Nephron progenitor cell (in vitro differentiated cells): Measurements from ENCODE around the gene S1PR3.

Source experiments
- DNase-seq: peaks from one replicate; pipeline ENCODE4 v3.0.0; 2021
- H3K27ac Mint-ChIP-seq: 2 replicates; pipeline ENCODE4 v1.8.0; 2021; ENCODE audit warnings: mild to moderate bottlenecking, moderate library complexity, mixed read lengths
- H3K27me3 Mint-ChIP-seq: 2 replicates; pipeline ENCODE4 v1.8.0; 2021; ENCODE audit warnings: mild to moderate bottlenecking, low read depth, mixed read lengths; ENCODE audit not compliant: poor library complexity
- H3K36me3 Mint-ChIP-seq: 2 replicates; pipeline ENCODE4 v1.8.0; 2021; ENCODE audit warnings: low read depth, mixed read lengths
- H3K4me1 Mint-ChIP-seq: 2 replicates; pipeline ENCODE4 v1.8.0; 2021; ENCODE audit warnings: mixed read lengths
- H3K4me3 Mint-ChIP-seq: 2 replicates; pipeline ENCODE4 v1.8.0; 2021; ENCODE audit warnings: mild to moderate bottlenecking, moderate library complexity, mixed read lengths
- H3K9me3 Mint-ChIP-seq: 2 replicates; pipeline ENCODE4 v1.8.0; 2021; ENCODE audit warnings: mild to moderate bottlenecking, moderate library complexity, mixed read lengths
- CTCF ChIP-seq: fragments of 200-600 bp; sonication (generic); IDR thresholded peaks from 2 replicates; pipeline ENCODE4 v1.5.0; 2021; ENCODE audit warnings: antibody characterized with exemption

Gene S1PR3

GRCh38 chr9:88973281-88974045 is 17.8 kb upstream of the S1PR3 start:
- Mint-ChIP-seq H3K4me1 (peaks cover 42% of the 10 kb centered on the region), H3K27me3 (peaks cover 2% of the 10 kb centered on the region), H3K36me3 (no peaks in the 10 kb centered on the region), H3K27ac (no peak overlapping the region), H3K9me3 (no peaks in the 10 kb centered on the region), H3K4me3 (no peak overlapping the region)
- peak; percentile 25 for DNase-seq
- TF ChIP-seq CTCF = no peak

- no peaks in the 10 kb centered on the region for H3K36me3 Mint-ChIP-seq
- peaks cover 6% of the 10 kb centered on the region for H3K9me3 Mint-ChIP-seq
- H3K4me3 Mint-ChIP-seq = no peak overlapping the region
- peaks cover 32% of the 10 kb centered on the region for H3K4me1 Mint-ChIP-seq
- TF ChIP-seq CTCF = no peak
- peaks cover 2% of the 10 kb centered on the region for H3K27me3 Mint-ChIP-seq
- no peak overlapping the region for H3K27ac Mint-ChIP-seq
- DNase-seq = no peak
Measured at GRCh38 chr9:88974641-88975040, 16.6 kb upstream of the S1PR3 start.

DNA sequence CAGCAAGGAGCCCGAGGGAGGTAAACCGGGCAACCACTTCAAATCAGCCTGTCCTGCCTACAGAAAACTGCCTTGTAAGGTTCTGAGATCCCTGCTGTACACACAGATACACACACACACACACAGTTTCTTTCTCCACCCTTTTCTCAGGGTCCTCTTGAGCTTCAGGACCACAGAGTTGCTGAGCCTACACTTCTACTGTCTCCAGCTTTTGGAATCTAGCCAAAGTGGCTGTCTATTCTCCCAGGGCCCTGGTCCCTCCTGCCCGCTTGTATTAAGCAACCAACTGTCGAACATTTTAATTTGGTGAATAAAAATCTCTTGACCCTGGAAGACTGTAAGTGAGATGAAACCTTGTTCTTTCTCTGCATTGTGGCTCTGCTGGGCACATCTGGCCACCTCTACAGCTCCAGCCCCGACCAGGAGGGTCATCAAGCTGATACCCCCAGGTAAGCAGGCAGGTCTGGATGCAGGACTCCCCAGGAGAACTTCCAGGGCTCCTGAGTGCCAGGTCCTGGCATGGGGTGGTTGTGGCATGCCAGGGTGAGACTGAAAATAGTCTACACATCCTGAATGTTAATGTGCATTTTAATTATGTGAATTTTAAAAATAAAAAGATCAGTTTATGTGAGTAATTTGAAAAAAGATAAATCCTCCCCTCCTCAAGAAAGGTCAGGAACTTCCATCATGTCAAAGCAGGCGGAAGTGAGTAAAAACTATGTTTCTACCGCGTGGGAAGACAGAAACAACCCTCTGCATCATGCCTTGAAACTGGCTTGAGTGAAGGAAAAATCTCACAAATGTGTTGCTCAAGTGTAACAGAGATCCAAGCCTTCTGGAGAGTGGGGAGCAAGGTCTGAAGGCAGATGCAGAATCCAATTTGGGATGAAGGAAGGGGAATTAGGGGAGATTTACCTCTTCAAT is 15.0 kb upstream of the S1PR3 start:
- Mint-ChIP-seq H3K4me3 (no peak overlapping the region), H3K27me3 (peaks cover 2% of the 10 kb centered on the region), H3K27ac (peak overlapping the region; percentile 17), H3K36me3 (peaks cover 3% of the 10 kb centered on the region), H3K4me1 (peaks cover 24% of the 10 kb centered on the region), H3K9me3 (peaks cover 18% of the 10 kb centered on the region)
- no peak for TF ChIP-seq CTCF
- no peak for DNase-seq

DNA sequence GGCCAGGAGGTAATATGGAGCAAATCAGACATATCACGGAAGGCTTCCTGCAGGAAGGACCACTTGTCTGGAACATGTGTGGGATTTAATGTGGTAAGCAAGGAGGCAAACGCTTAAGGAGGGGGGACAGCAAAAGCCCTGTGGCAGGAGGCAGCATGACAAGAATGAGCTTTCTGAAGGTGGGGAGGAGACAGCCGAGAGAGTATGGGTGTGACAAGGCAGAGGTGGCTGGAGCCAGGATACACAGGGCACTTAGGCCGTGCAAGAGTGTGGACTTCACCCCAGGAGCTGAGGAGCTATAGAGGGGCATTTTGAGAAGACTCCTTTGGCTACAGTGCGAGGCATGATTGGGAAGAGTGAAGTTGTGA is 14.4 kb upstream of the S1PR3 start:
- H3K9me3 Mint-ChIP-seq = peaks cover 24% of the 10 kb centered on the region
- peaks cover 2% of the 10 kb centered on the region for H3K27me3 Mint-ChIP-seq
- no peak overlapping the region for H3K4me3 Mint-ChIP-seq
- H3K27ac Mint-ChIP-seq = no peak overlapping the region
- H3K4me1 Mint-ChIP-seq = peaks cover 23% of the 10 kb centered on the region
- H3K36me3 Mint-ChIP-seq = peaks cover 8% of the 10 kb centered on the region
- no peak for DNase-seq
- TF ChIP-seq CTCF = no peak

DNA sequence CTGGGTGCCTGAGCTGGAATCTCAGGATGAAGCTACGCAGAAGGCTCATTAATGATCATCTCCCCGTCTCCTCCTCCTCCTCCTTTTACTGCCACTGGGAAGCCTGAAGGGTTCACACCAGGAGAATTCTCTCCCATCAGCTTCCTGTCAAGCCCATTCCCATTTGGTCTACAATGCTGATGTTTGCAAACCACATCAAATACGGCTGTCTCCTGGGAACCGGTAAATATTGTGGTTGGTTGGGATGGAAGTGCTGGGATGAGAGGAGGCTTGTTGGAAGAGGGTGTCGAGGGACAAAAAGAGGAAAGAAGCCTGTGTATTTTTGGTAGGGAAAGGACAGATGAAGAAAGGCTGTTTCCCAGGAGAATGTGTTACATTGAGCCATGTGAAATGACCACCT is 13.2 kb upstream of the S1PR3 start:
- Mint-ChIP-seq H3K4me3 (no peak overlapping the region), H3K4me1 (peaks cover 23% of the 10 kb centered on the region), H3K9me3 (peaks cover 34% of the 10 kb centered on the region), H3K27ac (no peak overlapping the region), H3K36me3 (peaks cover 14% of the 10 kb centered on the region), H3K27me3 (no peaks in the 10 kb centered on the region)
- no peak for DNase-seq
- TF ChIP-seq CTCF = no peak
